Loucy (cell line): ENCODE results near the gene PARVG.

Experiments
- CTCF ChIP-seq: fragments of 200-600 bp; sonication (generic); conservative IDR thresholded peaks from 2 replicates; pipeline ENCODE4 v1.5.1; 2014; ENCODE audit warnings: mild to moderate bottlenecking, antibody characterized with exemption, low read length
- EZH2phosphoT487 ChIP-seq: fragments of 200-600 bp; IDR thresholded peaks from 2 replicates; pipeline ENCODE4 v1.6.1; 2018; ENCODE audit warnings: antibody characterized with exemption, mild to moderate bottlenecking, moderate library complexity, borderline replicate concordance

- TF ChIP-seq CTCF (no peak), EZH2phosphoT487 (no peak)
These were observed 36.6 kb upstream of the PARVG start for GRCh38 chr22:44144046-44144569.
